Measurements from ENCODE around the gene C1QTNF7. TPM values are rescaled to one million over a fixed set of nuclear protein-coding genes. Genes with fewer than 3 reads are reported as not detected.

Gene C1QTNF7
- polyA plus RNA-seq, 1 of the 3 experiments (the other 2 are of a cell fraction), result not detected

DNA sequence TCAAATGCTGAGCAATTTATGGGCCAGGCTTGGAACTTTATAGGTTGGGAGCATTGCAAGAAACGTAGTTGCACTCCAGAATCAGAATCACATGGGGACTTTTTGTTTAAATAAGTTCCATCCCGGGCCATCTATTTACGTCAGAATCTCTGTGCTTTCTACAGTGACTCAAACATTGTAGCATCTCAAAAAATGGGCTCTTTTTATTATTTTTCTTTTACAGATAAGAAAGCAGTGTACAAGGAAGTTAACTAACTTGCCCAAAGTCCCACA is 52.0 kb downstream of the C1QTNF7 start:
- Histone ChIP-seq H3K4me3 (ENCODE audit: low read depth in 2 of 2, low read length in 1 of 2) (peak overlapping the region; percentile 49 to 55), H3F3A (replicated peaks; ENCODE audit: insufficient read depth) (no peaks in the 10 kb centered on the region), H3K36me3 (replicated peaks in 1 of 2; ENCODE audit: control insufficient read depth in 1 of 2, insufficient read depth in 2 of 2, low read length in 1 of 2) (peaks cover 5 to 13% of the 10 kb centered on the region in 2 experiments), H3K4me2 (peak overlapping the region; percentile 77), H3K9me2 (no peaks in the 10 kb centered on the region), H3K79me2 (ENCODE audit: insufficient read depth) (no peaks in the 10 kb centered on the region), H3K4me1 (ENCODE audit: control insufficient read depth in 1 of 2, insufficient read depth in 2 of 2, low read depth in 1 of 2, low read length in 1 of 2) (peaks cover 10% of the 10 kb centered on the region in 2 experiments; a peak in 3 of 4 replicates), H2AFZ (ENCODE audit: low read depth) (peak overlapping the region; percentile 84), H3K9me3 (no peaks in the 10 kb centered on the region), H3K27me3 (ENCODE audit: insufficient read depth) (no peaks in the 10 kb centered on the region), H4K20me1 (ENCODE audit: insufficient read depth) (no peaks in the 10 kb centered on the region), H3K27ac (ENCODE audit: low read depth in 2 of 2, low read length in 1 of 2) (peak overlapping the region in 1 of 2 experiments; percentile 93; a peak in 2 of 4 replicates), H3K9ac (peak overlapping the region; percentile 69)
- TF ChIP-seq PBX3 (IDR thresholded peaks at IDR 0.05), result no peak
- TF ChIP-seq, protein P1, sequence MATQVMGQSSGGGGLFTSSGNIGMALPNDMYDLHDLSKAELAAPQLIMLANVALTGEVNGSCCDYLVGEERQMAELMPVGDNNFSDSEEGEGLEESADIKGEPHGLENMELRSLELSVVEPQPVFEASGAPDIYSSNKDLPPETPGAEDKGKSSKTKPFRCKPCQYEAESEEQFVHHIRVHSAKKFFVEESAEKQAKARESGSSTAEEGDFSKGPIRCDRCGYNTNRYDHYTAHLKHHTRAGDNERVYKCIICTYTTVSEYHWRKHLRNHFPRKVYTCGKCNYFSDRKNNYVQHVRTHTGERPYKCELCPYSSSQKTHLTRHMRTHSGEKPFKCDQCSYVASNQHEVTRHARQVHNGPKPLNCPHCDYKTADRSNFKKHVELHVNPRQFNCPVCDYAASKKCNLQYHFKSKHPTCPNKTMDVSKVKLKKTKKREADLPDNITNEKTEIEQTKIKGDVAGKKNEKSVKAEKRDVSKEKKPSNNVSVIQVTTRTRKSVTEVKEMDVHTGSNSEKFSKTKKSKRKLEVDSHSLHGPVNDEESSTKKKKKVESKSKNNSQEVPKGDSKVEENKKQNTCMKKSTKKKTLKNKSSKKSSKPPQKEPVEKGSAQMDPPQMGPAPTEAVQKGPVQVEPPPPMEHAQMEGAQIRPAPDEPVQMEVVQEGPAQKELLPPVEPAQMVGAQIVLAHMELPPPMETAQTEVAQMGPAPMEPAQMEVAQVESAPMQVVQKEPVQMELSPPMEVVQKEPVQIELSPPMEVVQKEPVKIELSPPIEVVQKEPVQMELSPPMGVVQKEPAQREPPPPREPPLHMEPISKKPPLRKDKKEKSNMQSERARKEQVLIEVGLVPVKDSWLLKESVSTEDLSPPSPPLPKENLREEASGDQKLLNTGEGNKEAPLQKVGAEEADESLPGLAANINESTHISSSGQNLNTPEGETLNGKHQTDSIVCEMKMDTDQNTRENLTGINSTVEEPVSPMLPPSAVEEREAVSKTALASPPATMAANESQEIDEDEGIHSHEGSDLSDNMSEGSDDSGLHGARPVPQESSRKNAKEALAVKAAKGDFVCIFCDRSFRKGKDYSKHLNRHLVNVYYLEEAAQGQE (IDR thresholded peaks at IDR 0.05; ENCODE audit: low read depth, low read length), result no peak
- TF ChIP-seq ELF1 (IDR thresholded peaks at IDR 0.05), result no peak
- TF ChIP-seq FOXM1 (IDR thresholded peaks at IDR 0.05; ENCODE audit: low read depth), result no peak
- no peak for TF ChIP-seq FOSL2 (IDR thresholded peaks at IDR 0.05; ENCODE audit: borderline replicate concordance, low read depth)
- TF ChIP-seq SIN3A (IDR thresholded peaks at IDR 0.05; ENCODE audit: borderline replicate concordance, low read depth, low read length), result no peak
- no peak for TF ChIP-seq CTCF (IDR thresholded peaks at IDR 0.05)
- ChIA-PET POLR2A (interaction anchor here (0.9 to 1.5 kb wide), 6 partner anchors 10 to 326 kb away, joined by 3 to 23 read pairs (median 5); partner anchors contain the start of genes CC2D2A and FBXL5), CTCF (interaction anchor here (0.7 to 3.2 kb wide), 25 partner anchors 10 to 1820 kb away, joined by 3 to 23 read pairs (median 4); partner anchors contain the start of genes CC2D2A and FBXL5)
- WGBS (ENCODE audit: low lambda C conversion rate), result 46% methylated on average over 3 of the region's 3 CpGs
- DNase-seq, result no peak

DNA sequence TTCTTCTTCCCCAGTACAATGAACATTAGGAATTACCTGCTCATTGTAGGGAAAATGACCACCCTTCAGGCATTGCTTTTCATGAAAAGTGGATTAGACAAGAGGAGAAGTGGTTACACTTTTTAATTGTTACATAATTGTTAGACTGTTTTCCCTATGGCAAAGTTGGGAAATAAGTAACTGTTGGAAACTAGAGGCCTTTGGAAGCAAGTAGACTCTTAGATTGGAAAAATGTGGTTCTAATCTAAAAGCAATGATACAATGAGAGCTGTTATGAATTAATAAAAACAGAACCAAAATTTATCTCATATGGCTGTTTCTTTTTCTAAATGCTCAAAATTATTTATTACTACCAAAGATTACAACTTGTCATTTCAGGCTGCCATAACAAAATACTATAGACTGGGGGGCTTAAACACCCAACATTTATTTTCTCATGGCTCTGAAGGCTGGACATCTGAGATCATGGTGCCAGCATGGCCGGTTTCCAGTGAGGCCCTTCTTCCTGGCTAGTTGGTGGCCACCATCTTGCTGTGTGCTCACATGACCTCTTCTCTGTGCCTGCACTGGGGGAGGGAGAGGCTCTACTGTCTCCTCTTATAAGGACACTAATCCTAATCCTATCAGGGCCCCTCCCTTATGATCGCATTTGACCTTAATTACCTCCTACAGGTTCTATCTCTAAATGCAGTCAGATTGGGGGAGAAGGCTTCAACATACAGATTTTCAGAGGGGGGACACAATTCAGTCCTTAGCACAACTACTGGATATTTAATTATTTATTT is 54.3 kb downstream of the C1QTNF7 start:
- no peak overlapping the region for H3K4me3 ChIP-seq (ENCODE audit: low read depth in 2 of 2, low read length in 1 of 2)
- no peaks in the 10 kb centered on the region for H3F3A ChIP-seq (replicated peaks; ENCODE audit: insufficient read depth)
- H2AFZ ChIP-seq (ENCODE audit: low read depth), result no peak overlapping the region
- H3K9me3 ChIP-seq, result no peaks in the 10 kb centered on the region
- ChIA-PET POLR2A (no interaction called here), CTCF (interaction anchor here (3.2 kb wide), 1 partner anchor 323 kb away, joined by 22 read pairs; no protein-coding TSS in a partner anchor)
- H3K4me2 ChIP-seq, result no peak overlapping the region
- no peak overlapping the region for H3K9ac ChIP-seq
- H3K4me1 ChIP-seq (ENCODE audit: control insufficient read depth in 1 of 2, insufficient read depth in 2 of 2, low read depth in 1 of 2, low read length in 1 of 2), result peaks cover 10% of the 10 kb centered on the region in 2 experiments; a peak in 3 of 4 replicates
- no peaks in the 10 kb centered on the region for H3K79me2 ChIP-seq (ENCODE audit: insufficient read depth)
- TF ChIP-seq MEF2A (IDR thresholded peaks at IDR 0.05; ENCODE audit: borderline replicate concordance, low read depth), result no peak
- TF ChIP-seq GABPA (IDR thresholded peaks at IDR 0.05; ENCODE audit: low read depth), result no peak
- TF ChIP-seq RCOR1 (IDR thresholded peaks at IDR 0.05; ENCODE audit: low read length), result no peak
- TF ChIP-seq MXI1 (IDR thresholded peaks at IDR 0.05; ENCODE audit: low read depth, low read length), result no peak
- TF ChIP-seq CHD2 (IDR thresholded peaks at IDR 0.05; ENCODE audit: low read length, partially characterized antibody), result no peak
- TF ChIP-seq NRF1 (IDR thresholded peaks at IDR 0.05; ENCODE audit: low read depth, low read length), result no peak
- TF ChIP-seq JUND (IDR thresholded peaks at IDR 0.05), result no peak
- TF ChIP-seq FOSL2 (IDR thresholded peaks at IDR 0.05; ENCODE audit: borderline replicate concordance, low read depth), result no peak
- no peak for TF ChIP-seq RAD21 (IDR thresholded peaks at IDR 0.05; ENCODE audit: low read length)
- TF ChIP-seq TCF12 (IDR thresholded peaks at IDR 0.05), result no peak
- TF ChIP-seq YY1 (IDR thresholded peaks at IDR 0.05; ENCODE audit: low read depth), result no peak
- TF ChIP-seq SMC3 (IDR thresholded peaks at IDR 0.05; ENCODE audit: low read depth, low read length), result no peak
- no peaks in the 10 kb centered on the region for H3K27me3 ChIP-seq (ENCODE audit: insufficient read depth)
- H4K20me1 ChIP-seq (ENCODE audit: insufficient read depth), result no peaks in the 10 kb centered on the region
- no peak for DNase-seq
- no peak overlapping the region for H3K27ac ChIP-seq (ENCODE audit: low read depth in 2 of 2, low read length in 1 of 2)
- WGBS (ENCODE audit: low lambda C conversion rate), result 98% methylated on average over 2 of the region's 2 CpGs
- H3K9me2 ChIP-seq, result no peaks in the 10 kb centered on the region
- H3K36me3 ChIP-seq (replicated peaks in 1 of 2; ENCODE audit: control insufficient read depth in 1 of 2, insufficient read depth in 2 of 2, low read length in 1 of 2), result peaks cover 13 to 18% of the 10 kb centered on the region in 2 experiments

Measured in SK-N-SH (cell line).